Ectodermal cell (in vitro differentiated cells): Measurements from ENCODE around the gene MPZL3.
"Not testable (repeated sequence)": the region's sequence is repeated elsewhere in the genome, so short reads cannot be mapped to it uniquely, and the experiment has no call there.

Source experiments
- H3K27ac ChIP-seq: 2 replicates; pipeline ENCODE4 v1.7.0; 2013; ENCODE audit warnings: mild to moderate bottlenecking, low read depth, low read length; ENCODE audit not compliant: insufficient read depth, poor library complexity, severe bottlenecking
- H3K27me3 ChIP-seq: 2 replicates; pipeline ENCODE4 v1.7.0; 2013; ENCODE audit warnings: mild to moderate bottlenecking, low read length; ENCODE audit not compliant: insufficient read depth, control insufficient read depth, poor library complexity, severe bottlenecking
- H3K36me3 ChIP-seq: one replicate; pipeline ENCODE4 v1.7.0; 2013; ENCODE audit warnings: low read length; ENCODE audit not compliant: control insufficient read depth, insufficient read depth
- H3K4me1 ChIP-seq: one replicate; pipeline ENCODE4 v1.7.0; 2013; ENCODE audit warnings: low read length; ENCODE audit not compliant: control insufficient read depth, insufficient read depth
- H3K4me3 ChIP-seq: 2 replicates; pipeline ENCODE4 v1.7.0; 2013; ENCODE audit warnings: low read depth, low read length, control low read depth; ENCODE audit not compliant: insufficient read depth
- H3K9me3 ChIP-seq: 2 replicates; pipeline ENCODE4 v1.7.0; 2013; ENCODE audit warnings: mild to moderate bottlenecking, low read length, moderate library complexity; ENCODE audit not compliant: control insufficient read depth
- WGBS, 2 experiments: methylation state at CpG; one replicate each; pipeline ENCODE4 v1.1.7; 2013; ENCODE audit warnings: missing lambda C conversion rate in 2 of 2; 5-methylcytosine and 5-hydroxymethylcytosine counted together

Gene MPZL3

DNA sequence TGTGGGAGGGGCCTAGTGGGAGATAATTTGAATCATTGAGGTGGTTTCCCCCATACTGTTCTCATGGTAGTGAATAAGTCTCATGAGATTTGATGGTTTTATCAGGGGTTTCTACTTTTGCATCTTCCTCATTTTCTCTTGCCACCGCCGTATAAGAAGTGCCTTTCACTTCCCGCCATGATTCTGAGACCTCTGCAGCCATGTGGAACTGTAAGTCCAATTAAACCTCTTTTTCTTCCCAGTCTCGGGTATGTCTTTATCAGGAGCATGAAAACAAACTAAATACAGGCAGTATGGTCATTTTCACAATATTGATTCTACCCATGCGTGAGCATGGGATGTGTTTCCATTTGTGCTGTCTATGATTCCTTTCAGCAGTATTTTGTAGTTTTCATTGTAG, 59.3 kb downstream of the MPZL3 start:
- H3K27ac ChIP-seq, H3K9me3 ChIP-seq, H3K36me3 ChIP-seq, H3K4me1 ChIP-seq, H3K4me3 ChIP-seq, H3K27me3 ChIP-seq: not testable (repeated sequence)
- WGBS, 2 experiments: 95 to 96% methylated on average over 5 of the region's 5 CpGs

DNA sequence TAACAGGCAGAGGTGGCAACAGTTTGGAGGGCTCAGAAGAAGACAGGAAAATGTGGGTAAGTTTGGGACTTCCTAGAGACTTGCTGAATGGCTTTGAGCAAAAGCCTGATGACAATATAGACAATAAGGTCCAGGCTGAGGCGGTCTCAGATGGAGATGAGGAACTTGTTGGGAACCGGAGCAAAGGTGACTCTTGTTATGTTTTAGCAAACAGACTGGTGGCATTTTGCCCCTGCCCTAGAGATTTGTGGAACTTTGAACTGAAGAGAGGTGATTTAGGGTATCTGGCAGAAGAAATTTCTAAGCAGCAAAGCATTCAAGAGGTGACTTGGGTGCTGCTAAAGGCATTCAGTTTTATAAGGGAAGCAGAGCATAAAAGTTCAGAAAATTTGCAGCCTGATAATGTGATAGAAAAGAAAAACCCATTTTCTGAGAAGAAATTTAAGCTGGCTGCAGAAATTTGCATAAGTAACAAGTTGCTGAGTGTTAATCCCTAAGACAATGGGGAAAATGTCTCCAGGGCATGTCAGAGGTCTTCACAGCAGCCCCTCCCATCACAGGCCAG, 61.1 kb downstream of the MPZL3 start:
- H3K27ac ChIP-seq, H3K9me3 ChIP-seq, H3K4me1 ChIP-seq, H3K27me3 ChIP-seq, H3K4me3 ChIP-seq, H3K36me3 ChIP-seq: not testable (repeated sequence)
- WGBS, 2 experiments: 94 to 99% methylated on average over 2 of the region's 2 CpGs

DNA sequence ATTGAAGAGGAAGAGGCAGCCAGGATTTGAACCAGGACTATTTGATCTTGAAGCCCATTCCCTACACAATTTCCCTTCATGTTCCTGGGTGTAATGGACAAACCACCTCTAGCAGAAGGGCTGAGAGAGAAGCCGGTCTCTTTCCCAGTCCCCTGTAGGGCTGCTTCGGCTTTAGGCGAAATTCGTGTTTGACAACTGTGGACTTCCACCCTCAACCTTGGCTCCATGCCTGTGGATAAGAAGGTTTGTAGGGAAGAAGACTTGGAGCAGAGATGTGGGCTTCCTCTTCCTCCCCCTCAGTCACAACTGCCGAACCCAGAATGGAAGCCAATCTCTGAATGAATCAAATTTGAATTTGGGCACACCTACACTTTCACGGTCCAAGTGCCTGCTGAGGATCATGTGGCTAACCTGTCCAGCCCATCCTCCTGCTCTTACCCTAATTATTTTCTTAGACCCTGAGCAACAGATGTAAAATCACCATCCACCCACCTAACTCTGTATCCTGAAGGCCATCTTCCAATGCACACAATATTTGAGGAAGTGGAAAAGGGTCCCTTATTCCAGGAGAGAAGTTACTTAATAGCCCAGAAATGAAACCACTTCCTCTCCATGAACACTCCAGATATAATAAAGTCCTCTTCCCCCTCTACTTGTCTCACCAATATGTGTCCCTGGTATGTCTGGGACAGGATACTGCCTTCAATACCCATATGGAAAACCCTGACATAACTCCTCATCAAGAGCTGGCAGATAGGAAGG, 65.6 kb downstream of the MPZL3 start:
- H3K36me3 ChIP-seq: no peaks in the 10 kb centered on the region
- no peaks in the 10 kb centered on the region for H3K4me1 ChIP-seq
- 87 to 91% methylated on average over 6 of the region's 6 CpGs for WGBS, 2 experiments
- H3K27me3 ChIP-seq: no peaks in the 10 kb centered on the region
- no peak overlapping the region for H3K27ac ChIP-seq
- no peak overlapping the region for H3K4me3 ChIP-seq
- no peaks in the 10 kb centered on the region for H3K9me3 ChIP-seq

DNA sequence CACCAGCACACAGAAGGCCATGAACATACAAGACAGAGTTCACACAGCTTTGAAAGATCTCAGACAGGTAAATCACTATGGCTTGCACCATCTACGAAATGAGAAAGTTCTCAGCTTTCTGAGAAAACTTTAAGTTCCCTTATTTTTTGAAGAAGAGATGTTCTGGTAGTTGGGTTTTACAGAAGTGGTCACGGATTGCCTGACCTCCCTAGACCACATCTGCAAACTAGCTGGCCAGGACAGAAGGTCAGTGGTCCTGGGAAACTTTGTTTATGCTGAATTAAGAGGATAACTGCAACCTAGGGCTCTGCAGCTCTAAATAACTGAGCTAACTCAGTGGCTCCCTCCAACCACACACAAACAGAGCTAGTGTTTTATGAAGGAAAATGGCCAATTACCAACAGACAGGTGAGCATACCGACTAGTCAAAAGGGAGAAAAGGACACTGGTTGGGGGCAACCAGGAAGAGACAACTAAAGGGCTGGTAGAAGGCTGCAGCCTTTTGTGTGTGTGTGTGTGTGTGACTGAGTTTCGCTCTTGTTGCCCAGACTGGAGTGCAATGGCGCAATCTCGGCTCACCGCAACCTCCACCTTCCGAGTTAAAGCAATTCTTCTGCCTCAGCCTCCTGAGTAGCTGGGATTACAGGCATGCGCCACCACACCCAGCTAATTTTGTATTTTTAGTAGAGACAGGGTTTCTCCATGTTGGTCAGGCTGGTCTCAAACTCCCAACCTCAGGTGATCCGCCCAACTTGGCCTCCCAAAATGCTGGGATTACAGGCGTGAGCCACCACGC, 67.2 kb downstream of the MPZL3 start:
- 95 to 96% methylated on average over 12 of the region's 12 CpGs for WGBS, 2 experiments
- Histone ChIP-seq H3K27ac (no peak overlapping the region), H3K27me3 (no peaks in the 10 kb centered on the region), H3K4me1 (no peaks in the 10 kb centered on the region), H3K4me3 (no peak overlapping the region), H3K9me3 (no peaks in the 10 kb centered on the region), H3K36me3 (no peaks in the 10 kb centered on the region)

DNA sequence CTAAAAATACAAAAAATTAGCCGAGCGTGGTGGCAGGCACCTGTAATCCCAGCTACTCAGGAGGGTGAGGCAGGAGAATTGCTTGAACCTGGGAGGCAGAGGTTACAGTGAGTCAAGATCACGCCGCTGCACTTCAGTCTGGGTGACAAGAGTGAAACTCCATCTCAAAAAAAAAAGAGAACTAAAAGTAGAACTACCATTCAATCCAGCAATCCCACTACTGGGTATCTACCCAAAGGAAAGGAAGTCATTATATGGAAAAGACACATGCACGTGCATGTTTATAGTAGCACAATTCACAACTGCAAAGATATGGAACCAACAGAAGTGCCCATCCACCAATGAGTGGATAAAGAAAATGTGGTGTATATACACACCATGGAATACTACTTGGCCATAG, 68.5 kb downstream of the MPZL3 start:
- H3K36me3 ChIP-seq, H3K4me1 ChIP-seq, H3K27ac ChIP-seq, H3K4me3 ChIP-seq, H3K9me3 ChIP-seq, H3K27me3 ChIP-seq: not testable (repeated sequence)
- WGBS, 2 experiments: 86 to 89% methylated on average over 5 of the region's 5 CpGs

DNA sequence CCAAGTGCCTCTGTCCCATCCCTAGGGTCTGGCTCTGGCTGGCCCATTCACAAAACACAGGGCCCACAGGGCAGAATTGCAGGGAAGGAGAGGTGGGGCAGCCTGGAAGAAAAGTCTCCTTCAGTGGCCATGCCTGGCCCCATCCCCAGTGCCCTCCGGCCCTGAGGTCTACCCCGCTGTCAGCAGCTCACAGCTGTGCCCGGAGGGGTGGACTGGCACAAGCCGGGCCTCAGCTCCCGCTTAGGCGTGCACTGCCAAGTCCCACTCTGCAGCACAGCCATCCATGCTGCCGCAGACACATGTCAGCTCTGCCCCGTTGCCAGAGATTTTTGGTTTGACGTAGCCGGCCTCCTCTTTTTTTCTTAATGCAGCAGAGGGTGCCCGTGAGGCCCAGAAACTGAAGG, 71.9 kb downstream of the MPZL3 start:
- H3K27ac ChIP-seq: no peak overlapping the region
- H3K36me3 ChIP-seq: no peaks in the 10 kb centered on the region
- no peak overlapping the region for H3K4me3 ChIP-seq
- WGBS, 2 experiments: 5 to 6% methylated on average over 11 of the region's 11 CpGs
- peaks cover 11% of the 10 kb centered on the region for H3K27me3 ChIP-seq
- peaks cover 6% of the 10 kb centered on the region for H3K4me1 ChIP-seq
- no peaks in the 10 kb centered on the region for H3K9me3 ChIP-seq

DNA sequence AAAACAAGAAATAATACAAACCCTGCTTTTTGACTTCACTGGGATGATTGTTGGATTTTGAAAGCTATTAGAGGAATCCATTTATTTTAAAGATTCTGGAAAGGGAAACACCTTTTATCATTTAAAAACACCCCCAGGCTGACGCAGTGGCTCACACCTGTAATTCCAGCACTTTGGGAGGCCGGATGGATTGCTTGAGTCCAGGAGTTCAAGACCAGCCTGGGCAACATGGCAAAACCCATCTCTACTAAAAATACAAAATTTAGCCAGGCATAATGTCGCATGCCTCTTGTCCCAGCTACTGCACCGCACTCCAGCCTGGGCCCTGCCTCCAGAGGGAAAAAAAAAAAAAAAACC, 75.4 kb downstream of the MPZL3 start:
- H3K9me3 ChIP-seq: no peaks in the 10 kb centered on the region
- 83 to 90% methylated on average over 4 of the region's 4 CpGs for WGBS, 2 experiments
- no peak overlapping the region for H3K27ac ChIP-seq
- peaks cover 9% of the 10 kb centered on the region for H3K4me1 ChIP-seq
- H3K27me3 ChIP-seq: peaks cover 28% of the 10 kb centered on the region
- no peak overlapping the region for H3K4me3 ChIP-seq
- no peaks in the 10 kb centered on the region for H3K36me3 ChIP-seq
